CD4-positive, alpha-beta T cell treated with Interleukin-6 at 100 ng/mL for 8 hours (primary cell): ENCODE measurements around the gene SLC9A3.
"Not testable (repeated sequence)": the region's sequence is repeated elsewhere in the genome, so short reads cannot be mapped to it uniquely, and the experiment has no call there.

Experiments
- DNase-seq: peaks from one replicate; pipeline ENCODE4 v3.0.0-alpha.2; 2020; ENCODE audit warnings: mixed read lengths, low spot score

The SLC9A3 gene

GRCh38 chr5:525916-526315 is 1.7 kb upstream of the SLC9A3 start:
- DNase-seq = no peak

GRCh38 chr5:524973-525761 is 918 bp upstream of the SLC9A3 start:
- no peak for DNase-seq

- DNase-seq = no peak
Measured at GRCh38 chr5:523441-524222, 617 bp downstream of the SLC9A3 start.

GRCh38 chr5:522899-523440 is 1.3 kb downstream of the SLC9A3 start:
- DNase-seq = no peak

GRCh38 chr5:522116-522515 is 2.1 kb downstream of the SLC9A3 start:
- no peak for DNase-seq

GRCh38 chr5:521680-522079 is 2.6 kb downstream of the SLC9A3 start:
- DNase-seq = no peak

- no peak for DNase-seq
Measured at GRCh38 chr5:520850-521226, 3.4 kb downstream of the SLC9A3 start.

- no peak for DNase-seq
Measured at GRCh38 chr5:520196-520849, 3.9 kb downstream of the SLC9A3 start.

- DNase-seq = no peak
Measured at GRCh38 chr5:518721-519120, 5.5 kb downstream of the SLC9A3 start.

- DNase-seq = no peak
Measured at GRCh38 chr5:517535-518100, 6.6 kb downstream of the SLC9A3 start.

- no peak for DNase-seq
Measured at GRCh38 chr5:516980-517379, 7.3 kb downstream of the SLC9A3 start.

- no peak for DNase-seq
Measured at GRCh38 chr5:516338-516925, 7.8 kb downstream of the SLC9A3 start.

GRCh38 chr5:515273-515836 is 8.9 kb downstream of the SLC9A3 start:
- no peak for DNase-seq

GRCh38 chr5:514673-515072 is 9.6 kb downstream of the SLC9A3 start:
- no peak for DNase-seq

GRCh38 chr5:514101-514485 is 10.2 kb downstream of the SLC9A3 start:
- no peak for DNase-seq

GRCh38 chr5:513216-514100 is 10.8 kb downstream of the SLC9A3 start:
- DNase-seq = no peak

- no peak for DNase-seq
Measured at GRCh38 chr5:511476-511875, 12.8 kb downstream of the SLC9A3 start.

GRCh38 chr5:510521-510920 is 13.7 kb downstream of the SLC9A3 start:
- no peak for DNase-seq

- DNase-seq = no peak
Measured at GRCh38 chr5:509611-510185, 14.6 kb downstream of the SLC9A3 start.

GRCh38 chr5:507986-508575 is 16.2 kb downstream of the SLC9A3 start:
- not testable (repeated sequence) for DNase-seq
